HG03442 (cell line): Measurements from ENCODE around the gene VARS1.

ENCODE experiments used
- ATAC-seq: cut with Tn5 transposase; IDR thresholded peaks from one replicate; pipeline ENCODE4 v1.9.1; 2021; ENCODE audit warnings: mild to moderate bottlenecking, moderate library complexity; ENCODE audit not compliant: unreplicated experiment

Gene VARS1

GRCh38 chr6:31749301-31750036 is 46.1 kb downstream of the VARS1 start:
- ATAC-seq = no peak
